IPS-11a (cell line): ENCODE results near the gene SSTR4.

Source experiments
- H3K4me3 ChIP-seq: one replicate; pipeline ENCODE4 v1.5.1; 2013; ENCODE audit warnings: low read depth, low read length, control low read depth

Gene SSTR4

DNA sequence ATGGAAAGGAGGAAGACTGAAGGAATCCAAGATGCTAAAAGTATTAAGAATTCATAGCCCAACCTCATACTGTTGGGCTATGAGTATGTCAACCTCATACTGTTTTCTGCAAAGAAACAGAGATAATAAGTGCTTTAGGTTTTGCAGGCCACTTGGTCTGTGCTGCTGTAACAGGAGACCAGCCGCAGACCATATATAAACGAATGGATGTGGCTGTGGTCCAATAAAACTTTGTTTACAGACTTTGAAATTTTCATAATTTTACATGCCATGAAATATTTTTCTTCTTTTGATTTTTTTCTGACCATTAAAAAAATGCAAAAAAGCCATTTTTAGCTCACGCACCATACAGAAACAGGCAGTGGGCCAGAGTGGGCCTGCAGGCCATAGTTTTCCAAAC lies 28.1 kb downstream of the SSTR4 start:
- H3K4me3 ChIP-seq: no peak overlapping the region

DNA sequence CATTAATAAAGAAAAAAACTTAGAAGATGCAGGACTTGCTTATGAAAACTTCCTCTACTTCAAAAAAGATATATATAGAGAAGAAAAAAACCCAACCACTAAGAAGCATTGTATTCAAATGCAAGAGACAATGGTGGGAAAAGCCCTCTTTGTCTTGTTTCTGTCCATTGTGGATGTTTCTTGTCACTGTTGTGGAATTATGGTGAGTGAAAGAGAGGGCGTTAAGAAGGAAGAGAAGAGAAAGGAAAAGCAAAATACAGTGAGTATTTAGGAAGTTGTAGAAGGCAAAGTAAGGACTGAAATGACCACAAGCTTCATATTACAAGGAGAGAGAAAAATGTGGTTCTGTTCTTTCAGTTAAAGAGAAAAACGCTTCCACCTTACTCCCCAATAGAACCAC lies 28.5 kb downstream of the SSTR4 start:
- H3K4me3 ChIP-seq: no peak overlapping the region

DNA sequence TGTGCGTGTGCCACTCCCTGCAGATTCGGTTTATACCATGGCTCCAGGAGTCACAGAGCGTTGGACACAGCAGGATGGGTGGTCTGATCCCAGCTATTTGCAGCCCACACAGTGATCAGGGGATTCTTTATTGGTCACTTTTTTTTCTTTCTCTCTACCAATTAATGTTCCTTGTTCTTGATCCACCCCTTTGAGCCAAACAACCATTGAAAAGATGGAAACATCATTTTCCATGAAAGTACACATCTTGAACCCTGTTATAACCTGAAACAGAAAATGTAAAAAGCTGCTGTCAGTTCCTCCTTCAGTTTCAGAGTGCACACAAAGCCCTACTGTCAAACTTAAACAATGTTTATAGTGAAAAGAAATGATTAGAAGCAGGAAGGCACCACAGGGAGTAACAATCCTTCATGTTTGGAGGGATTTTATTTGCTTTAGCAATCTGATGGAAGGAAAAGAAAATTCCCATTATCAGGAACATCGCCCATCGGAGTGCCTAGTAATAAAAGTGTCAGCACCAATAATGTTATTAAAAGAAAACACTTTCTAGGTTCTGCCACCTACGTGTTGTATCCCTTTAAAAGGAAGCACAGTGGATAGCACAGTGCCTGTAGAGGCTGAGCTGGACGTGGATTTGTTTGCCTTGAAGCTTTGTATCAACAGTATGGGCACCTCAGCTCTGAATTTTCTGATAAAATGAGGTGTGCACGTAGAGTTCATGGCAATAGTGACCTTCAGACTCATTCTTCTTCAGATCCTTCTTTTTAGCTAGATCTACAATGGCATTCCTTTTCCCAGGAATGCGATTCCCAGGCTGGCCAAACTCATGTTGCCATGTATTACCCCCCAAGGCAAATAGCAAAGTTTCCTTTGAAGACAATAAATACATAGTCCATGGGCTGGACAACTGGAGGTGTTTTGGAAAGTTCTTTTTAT lies 30.4 kb downstream of the SSTR4 start:
- no peak overlapping the region for H3K4me3 ChIP-seq

DNA sequence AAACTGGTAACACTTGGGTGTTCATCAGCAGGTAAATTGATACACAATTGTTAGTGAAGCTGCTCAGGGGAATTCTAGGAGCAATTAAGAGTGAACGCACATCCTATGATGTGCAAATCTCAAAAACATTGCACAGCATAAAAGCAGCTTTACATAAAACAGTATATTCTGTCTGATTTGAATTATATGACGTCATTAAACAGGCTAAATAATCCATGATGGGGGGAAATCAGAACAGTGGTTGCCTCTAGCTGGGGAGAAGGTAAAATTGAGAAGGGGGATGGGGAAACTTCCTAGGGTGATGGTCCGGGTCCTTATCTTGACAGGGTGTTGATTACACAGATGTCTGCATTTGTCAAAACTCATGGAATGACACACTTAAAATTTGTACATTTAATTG lies 31.7 kb downstream of the SSTR4 start:
- no peak overlapping the region for H3K4me3 ChIP-seq

DNA sequence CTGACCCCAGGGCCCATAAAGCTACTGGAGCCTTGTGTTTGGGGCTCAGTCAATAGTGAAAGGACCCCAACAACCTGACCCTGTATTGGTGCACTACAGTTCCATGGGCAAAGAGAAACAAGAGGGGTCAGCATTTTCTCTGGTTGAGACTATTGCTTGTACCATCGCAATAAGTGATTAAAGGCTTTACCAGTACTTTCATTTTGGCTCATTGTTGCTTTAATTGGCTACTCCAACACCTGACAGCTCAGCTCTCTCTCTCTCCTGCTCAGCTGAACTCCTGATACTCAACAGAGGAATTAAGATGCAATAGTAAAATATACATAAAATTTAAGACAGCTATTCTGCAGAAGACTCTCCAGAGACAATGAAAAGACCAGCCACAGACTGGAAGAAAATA lies 33.2 kb downstream of the SSTR4 start:
- H3K4me3 ChIP-seq: no peak overlapping the region

DNA sequence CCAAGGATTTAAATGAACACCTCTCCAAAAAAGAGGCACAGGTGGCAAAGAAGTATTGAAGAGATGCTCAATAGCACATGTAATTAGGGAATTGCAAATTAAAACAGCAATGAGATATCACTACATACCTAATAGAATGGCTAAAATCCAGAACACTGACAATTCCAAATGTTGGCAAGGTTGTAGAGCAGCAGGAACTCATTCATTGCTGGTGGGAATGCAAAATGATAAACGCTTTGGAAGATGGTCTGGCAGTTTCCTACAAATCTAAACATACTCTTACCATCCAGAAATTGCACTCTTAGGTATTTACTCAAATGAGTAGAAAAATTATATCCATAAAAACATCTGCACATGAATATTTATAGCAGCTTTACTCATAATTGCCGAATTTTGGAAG lies 34.0 kb downstream of the SSTR4 start:
- no peak overlapping the region for H3K4me3 ChIP-seq

DNA sequence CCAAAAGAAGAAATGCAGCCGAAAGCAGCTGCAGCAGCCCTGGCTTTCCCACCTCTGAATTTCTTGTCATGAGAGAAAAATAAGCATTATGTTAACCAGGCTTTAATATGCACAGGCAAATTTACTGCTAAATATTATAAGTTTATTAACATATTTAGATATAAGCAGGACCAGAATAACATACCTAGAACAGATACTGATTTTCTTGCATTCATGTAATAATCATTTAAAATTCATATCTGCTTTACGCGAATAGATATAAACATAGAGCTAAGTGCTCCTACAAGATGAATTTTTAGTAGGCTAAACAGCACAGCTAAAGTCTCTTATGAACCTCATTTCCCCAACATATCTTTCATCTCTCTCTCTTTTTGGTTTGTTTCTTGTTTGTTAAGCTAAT lies 36.3 kb downstream of the SSTR4 start:
- H3K4me3 ChIP-seq: no peak overlapping the region

DNA sequence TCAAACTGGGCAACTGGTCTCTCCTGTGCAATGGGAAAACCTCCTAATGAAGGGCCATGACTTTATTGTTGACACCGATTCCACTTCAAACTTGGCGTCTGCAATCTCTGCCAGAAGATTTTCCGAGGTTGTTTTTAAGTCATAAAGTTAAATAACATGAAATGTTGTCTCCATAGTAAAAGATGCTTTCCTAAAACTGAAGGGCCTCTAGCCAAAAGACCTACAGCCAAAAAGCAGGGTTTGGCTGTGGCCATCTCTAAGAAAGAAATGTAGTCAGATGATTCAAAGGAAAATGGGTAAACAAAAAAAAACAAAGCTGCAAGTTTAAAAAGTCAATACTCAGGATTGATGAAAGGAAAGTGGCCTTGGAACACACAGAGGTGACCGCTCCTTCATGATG lies 36.9 kb downstream of the SSTR4 start:
- H3K4me3 ChIP-seq: no peak overlapping the region

DNA sequence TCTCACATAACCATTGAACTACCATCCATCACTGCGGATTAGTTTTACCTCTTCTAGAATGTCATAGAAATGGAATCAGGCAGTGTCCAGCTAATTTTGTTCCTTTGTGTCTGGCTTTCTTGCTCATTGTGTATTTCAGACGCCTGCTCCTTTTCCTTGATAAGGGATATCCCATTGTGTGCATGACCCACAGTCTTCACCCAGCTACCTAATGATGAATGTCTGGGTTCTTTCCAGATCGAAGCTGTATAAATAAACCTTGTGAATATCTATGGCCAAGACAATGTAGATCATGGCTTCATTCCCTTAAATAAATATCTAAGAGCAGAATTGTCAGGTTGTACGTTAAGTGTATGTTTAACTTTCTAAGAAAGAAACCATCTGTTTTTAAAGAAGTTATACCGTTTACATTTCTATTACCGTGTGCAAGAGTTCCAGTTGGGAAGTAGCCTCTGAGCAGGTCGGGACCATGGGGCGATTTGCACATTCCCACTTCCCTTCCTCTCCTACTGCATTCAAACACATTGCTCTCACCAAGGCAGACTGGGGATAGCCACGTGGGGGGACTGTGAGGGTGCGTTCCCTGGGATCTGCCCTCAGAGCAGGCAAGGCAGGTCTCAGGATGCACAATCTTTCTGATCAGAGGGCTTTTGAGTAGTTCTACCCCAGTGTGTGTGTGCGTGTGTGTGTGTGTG lies 37.9 kb downstream of the SSTR4 start:
- no peak overlapping the region for H3K4me3 ChIP-seq

DNA sequence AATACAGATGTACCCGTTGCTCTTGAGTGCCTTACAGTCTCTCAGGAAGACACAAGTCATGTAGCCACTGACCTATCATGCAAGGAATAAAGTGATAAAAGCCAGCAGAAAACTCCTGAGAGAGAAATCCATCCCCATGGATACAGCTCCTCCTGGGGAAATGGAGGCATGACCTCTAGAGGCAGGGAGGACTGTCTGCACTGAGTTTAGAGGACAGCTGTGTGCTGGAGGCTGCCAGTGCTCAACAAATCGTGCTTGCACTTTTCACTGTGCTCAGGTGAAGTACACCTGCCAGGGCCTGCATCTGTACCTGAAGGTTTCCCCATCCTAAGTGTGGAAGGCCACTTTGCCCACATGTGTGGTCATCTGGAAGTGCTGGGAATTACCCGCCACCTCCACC lies 38.9 kb downstream of the SSTR4 start:
- H3K4me3 ChIP-seq: no peak overlapping the region

DNA sequence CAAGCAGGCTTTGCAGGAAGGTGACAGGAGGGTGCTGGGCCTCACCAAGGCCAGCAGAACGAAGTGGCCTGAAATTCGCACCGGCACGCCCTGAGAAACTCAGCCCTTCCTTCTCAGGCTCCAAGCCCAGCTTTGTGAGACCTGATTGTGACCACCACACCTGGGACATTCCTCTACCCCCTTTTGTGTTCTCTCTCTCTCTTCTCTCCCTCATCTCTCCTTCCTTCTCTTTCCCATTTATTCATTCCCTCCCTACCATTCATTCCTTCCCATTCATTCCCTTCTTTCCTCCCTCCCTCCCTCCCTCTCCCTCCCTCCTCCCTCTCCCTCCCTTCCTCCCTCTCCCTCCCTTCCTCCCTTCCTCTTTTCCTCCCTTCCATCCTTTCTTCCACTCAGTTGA lies 42.2 kb downstream of the SSTR4 start:
- no peak overlapping the region for H3K4me3 ChIP-seq

DNA sequence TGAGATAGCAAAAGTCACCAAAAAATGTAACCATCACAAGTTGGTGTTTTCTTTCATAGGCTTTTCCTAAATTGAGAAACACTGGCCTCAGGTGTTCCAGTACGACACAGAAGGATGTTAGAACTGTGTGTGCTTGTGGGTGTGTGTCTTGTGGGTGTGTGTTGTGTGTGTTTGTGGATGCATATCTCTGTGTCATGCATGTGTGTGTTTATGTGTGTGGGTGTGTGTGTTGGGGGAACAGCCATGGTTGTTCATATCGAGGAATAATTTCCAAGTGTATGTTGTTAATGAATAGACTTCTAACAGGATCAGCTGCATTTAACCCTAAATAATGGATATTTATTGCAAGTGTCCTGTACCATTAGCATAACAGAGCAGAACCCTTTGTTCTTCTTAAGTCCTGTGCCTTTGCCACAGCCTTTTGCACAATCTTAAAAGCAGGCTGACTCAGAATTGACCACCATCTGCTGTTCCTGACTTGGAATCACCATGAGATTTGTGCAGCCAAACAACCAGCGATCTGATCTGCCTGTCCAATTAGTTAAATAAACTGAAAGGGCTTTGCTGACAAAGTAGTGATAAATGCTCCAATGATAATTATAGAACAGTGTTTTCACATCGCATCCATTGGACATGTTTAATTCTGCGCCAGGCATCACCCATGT lies 43.4 kb downstream of the SSTR4 start:
- no peak overlapping the region for H3K4me3 ChIP-seq

DNA sequence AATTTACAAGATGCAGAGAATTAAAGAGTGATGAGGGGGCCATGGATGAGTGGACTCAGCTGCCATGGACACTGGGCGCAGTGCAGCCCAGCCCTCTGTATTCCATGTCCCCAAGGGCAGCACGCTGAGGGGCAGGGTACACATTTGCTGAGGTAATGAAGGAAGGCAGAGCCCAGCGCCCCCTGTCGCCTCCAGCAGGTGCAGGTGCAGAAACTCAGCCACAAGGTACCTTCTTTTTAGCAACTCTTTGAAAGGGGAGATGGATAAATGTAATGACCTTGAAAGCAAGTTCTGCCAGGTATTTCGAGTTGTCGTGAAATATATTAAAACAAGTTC lies 43.9 kb downstream of the SSTR4 start:
- H3K4me3 ChIP-seq: no peak overlapping the region

DNA sequence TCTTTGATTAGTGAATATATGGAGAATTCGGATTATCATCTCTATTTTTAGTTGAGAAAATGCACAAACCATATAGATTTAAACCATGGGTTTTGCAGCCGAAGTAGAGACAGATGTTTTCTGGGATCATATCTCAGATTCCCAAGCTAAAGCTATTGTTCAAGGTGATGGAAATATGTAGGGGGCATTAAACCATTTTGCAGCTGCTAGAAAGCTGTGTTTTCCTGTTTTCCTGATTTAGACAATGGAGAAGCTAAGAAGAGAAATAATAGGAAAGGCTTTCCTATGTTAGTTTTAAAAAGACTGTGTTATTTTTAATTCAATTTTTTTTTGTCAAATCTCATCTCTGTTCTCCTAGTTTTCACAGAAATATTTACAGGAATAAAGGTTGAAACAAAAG lies 44.8 kb downstream of the SSTR4 start:
- no peak overlapping the region for H3K4me3 ChIP-seq

DNA sequence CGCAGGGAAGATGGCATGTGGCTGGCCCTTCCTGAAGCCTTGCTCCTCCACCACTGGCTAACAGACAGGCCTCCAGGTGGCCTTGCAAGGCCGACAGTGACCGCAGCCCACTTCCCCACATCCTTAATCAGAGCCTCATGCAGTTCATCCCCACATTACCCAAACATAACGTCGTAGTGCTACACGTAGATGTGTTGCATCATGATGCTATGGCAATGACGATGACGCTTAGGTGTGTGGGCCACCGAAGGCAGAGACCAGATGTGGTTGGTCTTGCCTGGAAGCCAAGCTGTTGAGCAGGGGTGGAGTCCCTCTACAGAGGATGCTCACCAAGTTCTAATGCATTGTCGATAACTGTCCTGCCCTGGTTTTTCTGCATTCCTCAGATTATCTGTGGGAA lies 45.4 kb downstream of the SSTR4 start:
- no peak overlapping the region for H3K4me3 ChIP-seq

DNA sequence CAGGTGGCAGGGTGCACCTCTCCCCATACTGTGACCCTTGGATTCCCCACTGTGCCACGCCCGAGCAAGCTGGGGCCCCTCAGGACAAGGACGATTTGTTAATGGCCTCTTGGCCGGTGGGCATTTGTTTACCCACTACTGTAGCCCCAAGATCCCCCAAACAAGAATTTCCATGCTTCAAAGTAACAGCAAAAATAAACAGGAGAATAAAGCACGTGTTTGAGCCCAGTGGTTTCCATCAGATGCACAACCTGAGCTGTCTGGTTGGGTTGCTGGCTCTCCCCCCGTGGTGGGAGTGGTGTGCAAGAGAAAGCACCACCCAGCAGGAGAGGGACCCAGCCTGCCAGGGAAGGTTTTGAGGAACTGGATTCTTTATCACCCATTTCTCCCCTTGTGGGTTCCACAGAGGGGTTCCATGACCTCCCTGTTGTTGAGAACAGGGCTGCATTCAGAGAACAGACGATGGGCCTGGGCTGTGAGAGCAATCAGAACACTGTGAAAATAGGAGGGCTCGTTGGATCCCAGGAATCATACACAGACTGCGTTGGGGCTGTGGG lies 46.2 kb downstream of the SSTR4 start:
- H3K4me3 ChIP-seq: no peak overlapping the region

DNA sequence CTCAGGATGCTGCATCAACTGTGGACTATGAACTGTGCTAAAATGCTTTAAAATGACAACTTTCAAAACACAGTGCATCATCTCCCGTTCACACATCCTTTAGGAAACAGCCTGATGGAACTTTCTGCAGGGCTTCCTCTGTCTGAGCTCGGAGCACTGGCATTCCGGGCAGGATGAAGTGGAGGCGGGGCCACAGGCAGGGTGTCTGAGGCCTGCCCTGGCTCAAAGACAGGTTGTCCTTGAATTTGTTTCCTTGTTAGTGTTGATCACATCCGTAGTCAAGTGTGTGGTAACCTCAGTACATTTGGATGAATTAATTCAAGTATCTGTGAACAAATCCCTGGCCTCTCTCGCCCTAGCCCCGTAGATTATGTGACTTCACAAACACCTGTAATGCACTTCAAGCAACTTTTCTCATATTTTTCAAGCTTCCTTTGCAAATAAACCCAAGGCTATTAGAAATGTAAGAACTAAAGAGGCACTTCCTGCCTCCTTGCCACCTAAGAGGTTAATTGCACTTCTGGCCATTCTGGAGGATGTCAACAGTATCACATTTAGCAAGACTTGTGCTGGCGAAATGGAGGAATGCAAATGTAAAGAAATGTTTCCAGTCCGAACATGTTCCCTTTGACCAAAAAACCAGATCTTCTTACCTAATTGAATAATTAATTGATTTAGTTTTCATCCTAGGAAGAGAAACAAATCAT lies 47.9 kb downstream of the SSTR4 start:
- H3K4me3 ChIP-seq: no peak overlapping the region

DNA sequence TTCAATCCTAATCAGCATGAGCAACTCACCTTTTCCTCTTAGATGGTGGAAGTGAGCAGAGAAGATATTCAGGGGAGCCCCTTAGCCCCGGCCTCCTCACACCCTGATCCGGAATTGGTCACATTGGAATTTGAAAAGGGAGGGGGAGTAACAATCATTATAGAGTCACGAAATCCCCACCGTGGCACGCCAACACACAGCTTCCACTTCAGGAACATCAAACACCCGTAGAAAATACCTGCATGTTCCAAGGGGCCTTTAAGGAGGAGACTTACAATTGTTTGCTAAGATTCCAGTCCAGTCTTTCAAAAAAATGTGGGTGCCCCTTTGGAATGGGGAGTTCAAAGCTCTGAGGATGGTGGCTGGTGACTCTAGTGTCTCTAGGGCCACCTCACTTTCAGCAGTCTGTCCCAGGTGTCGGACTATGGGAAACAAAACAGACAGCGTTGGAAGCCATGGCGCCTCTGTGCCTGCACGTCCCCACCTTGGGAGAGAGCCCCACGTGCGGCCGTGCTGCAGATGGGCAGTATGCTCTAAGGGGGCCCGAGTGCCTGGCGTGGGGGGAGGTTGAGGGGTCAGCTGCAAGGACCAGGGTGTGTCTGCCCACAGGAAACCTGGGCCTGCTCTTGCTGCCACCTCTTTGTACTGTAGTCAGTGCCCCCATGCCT lies 48.6 kb downstream of the SSTR4 start:
- H3K4me3 ChIP-seq: no peak overlapping the region

DNA sequence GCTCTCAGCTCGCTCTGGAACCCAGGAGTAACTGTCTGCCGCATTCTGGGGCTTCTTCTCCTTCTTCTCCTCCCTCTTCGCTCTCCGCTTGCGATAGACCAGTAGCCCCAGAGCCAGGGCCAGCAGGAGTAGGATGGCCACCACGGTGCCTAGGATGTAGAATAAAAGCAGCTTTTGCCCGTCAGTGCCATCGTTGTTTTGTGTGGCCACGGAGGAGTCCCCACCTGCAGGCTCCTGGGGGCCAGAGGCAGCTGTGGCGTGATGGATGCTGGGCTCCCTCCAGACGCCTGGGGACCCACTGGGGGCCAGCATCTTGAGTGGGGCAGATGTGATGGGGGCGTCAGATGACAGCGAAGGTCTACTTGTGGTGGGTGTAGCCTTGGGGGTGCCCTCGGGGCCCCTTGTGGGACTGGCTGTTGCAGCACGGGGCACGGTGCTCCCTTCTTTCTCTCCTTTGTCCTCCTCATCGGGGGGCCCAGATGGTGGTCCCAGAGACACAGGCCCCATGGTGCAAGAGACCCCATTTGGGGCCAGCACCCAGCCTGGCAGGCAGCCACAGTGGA lies 49.3 kb downstream of the SSTR4 start:
- no peak overlapping the region for H3K4me3 ChIP-seq

DNA sequence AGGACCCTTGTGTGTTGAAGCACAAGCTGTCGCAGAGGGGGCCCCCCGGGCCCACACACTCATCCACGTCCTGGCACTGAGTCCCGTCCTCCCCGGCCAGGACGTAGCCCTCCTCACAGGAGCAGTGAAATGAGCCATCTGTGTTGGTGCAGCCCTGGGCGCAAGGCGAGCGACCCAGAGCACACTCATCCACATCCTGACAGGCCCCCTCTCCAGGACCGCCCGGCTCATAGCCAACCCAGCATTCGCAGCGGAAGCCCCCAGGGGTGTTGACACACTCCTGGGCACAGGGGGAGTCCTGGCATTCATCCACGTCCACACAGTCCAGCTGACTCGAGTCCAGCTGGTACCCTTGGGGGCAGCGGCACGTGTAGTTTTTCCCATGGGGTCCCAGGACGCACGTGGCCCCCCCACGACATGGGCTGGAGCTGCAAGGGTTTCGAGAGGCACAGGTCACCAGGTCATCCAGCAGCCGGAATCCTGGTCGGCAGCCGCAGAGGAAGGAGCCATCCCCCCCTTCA lies 49.8 kb downstream of the SSTR4 start:
- no peak overlapping the region for H3K4me3 ChIP-seq
